ENCODE data around the gene OR13J1. TPM values are rescaled to one million over a fixed set of nuclear protein-coding genes. Genes with fewer than 3 reads are reported as not detected.
"Not testable (repeated sequence)": the region's sequence is repeated elsewhere in the genome, so short reads cannot be mapped to it uniquely, and the experiment has no call there.

The OR13J1 gene
- total RNA-seq, 2 donors from 2014 or later, result not detected

DNA sequence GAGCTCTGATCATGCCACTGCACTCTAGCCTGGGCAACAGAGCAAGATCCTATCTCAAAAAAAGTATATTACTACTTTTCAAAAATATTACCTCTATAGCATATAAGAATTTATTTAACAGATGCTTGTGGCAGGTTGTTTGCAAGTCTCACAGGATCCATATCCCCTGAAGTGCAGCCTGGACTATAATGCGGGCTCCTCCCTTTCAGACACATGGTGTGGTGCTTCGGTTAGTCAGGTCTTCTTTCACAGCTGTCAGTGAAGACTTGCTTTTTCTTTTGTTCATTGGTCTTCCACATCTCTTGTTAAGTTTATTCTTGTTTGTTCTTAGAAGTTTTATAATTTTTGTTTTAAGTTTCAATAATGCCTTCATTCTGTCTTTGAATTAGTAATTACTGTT lies 26.4 kb upstream of the OR13J1 start:
- WGBS, 2 donors, result 87 to 91% methylated on average over 2 of the region's 2 CpGs
- Histone ChIP-seq H3K27ac (no peak overlapping the region), H3K4me3 (no peak overlapping the region), H3K4me1 (no peaks in the 10 kb centered on the region), H3K36me3 (replicated peaks in 1 of 2; ENCODE audit: insufficient read depth in 1 of 2, low read depth in 2 of 2) (no peaks in the 10 kb centered on the region), H3K27me3 (no peaks in the 10 kb centered on the region), H3K9me3 (no peaks in the 10 kb centered on the region)
- TF ChIP-seq, protein P1, sequence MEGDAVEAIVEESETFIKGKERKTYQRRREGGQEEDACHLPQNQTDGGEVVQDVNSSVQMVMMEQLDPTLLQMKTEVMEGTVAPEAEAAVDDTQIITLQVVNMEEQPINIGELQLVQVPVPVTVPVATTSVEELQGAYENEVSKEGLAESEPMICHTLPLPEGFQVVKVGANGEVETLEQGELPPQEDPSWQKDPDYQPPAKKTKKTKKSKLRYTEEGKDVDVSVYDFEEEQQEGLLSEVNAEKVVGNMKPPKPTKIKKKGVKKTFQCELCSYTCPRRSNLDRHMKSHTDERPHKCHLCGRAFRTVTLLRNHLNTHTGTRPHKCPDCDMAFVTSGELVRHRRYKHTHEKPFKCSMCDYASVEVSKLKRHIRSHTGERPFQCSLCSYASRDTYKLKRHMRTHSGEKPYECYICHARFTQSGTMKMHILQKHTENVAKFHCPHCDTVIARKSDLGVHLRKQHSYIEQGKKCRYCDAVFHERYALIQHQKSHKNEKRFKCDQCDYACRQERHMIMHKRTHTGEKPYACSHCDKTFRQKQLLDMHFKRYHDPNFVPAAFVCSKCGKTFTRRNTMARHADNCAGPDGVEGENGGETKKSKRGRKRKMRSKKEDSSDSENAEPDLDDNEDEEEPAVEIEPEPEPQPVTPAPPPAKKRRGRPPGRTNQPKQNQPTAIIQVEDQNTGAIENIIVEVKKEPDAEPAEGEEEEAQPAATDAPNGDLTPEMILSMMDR (IDR thresholded peaks at IDR 0.05), result no peak
- intact Hi-C loops (cut with DNase I), result no loop called here
- DNase-seq, result no peak
- no peak for ATAC-seq

DNA sequence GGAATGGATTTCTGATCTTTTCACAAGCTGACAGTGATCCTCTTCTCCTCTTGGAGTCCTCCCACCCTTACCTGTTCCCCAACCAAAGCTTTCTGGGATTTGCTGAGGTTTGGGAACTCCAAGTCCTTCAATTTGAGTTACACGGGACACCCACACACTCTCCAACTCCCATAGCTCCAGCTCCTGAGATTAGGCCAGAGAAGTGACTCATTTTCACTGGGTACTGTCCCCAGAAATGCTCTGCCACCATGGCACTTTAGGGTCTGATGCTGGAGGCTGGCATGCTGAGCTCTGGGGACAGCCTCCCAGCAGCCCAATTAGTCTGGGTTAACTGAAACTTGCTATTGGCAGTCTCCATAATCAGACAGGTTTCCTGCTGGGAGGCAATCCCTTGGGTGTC lies 21.9 kb upstream of the OR13J1 start:
- WGBS, 2 donors, result 56 to 70% methylated on average over 1 of the region's 1 CpG
- intact Hi-C loops (cut with DNase I), result no loop called here
- no peaks in the 10 kb centered on the region for H3K4me1 ChIP-seq
- no peak overlapping the region for H3K27ac ChIP-seq
- H3K4me3 ChIP-seq, result no peak overlapping the region
- no peaks in the 10 kb centered on the region for H3K36me3 ChIP-seq (replicated peaks in 1 of 2; ENCODE audit: insufficient read depth in 1 of 2, low read depth in 2 of 2)
- H3K9me3 ChIP-seq, result no peaks in the 10 kb centered on the region
- no peak for ATAC-seq
- no peak for DNase-seq
- TF ChIP-seq, protein P1 (IDR thresholded peaks at IDR 0.05), result no peak
- TF ChIP-seq POLR2A (IDR thresholded peaks at IDR 0.05), result no peak
- no peaks in the 10 kb centered on the region for H3K27me3 ChIP-seq

DNA sequence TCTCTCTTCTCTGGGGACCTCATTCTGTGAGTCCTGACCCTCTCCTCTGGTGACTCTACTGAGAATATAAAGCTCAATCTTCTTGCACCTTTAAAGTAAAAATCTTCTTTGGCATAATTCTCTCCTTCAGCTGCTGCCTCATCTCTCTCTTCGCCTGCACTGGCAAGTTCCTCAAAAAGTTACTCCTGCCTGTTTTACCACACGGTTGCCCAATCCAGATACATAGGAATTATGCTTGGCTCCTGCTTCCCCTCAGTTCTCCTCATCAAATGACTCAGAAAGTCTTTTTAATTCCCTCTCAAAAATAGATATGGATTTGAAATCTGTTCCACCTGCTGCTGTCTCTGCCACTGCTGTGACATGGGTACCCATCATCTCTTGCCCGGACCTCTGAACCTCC lies 21.4 kb upstream of the OR13J1 start:
- no peaks in the 10 kb centered on the region for H3K9me3 ChIP-seq
- no peaks in the 10 kb centered on the region for H3K27me3 ChIP-seq
- no peak for TF ChIP-seq POLR2A (IDR thresholded peaks at IDR 0.05)
- TF ChIP-seq, protein P1 (IDR thresholded peaks at IDR 0.05), result no peak
- ATAC-seq (no peak), DNase-seq (no peak)
- intact Hi-C loops (cut with DNase I), result no loop called here
- no peak overlapping the region for H3K27ac ChIP-seq
- H3K36me3 ChIP-seq (replicated peaks in 1 of 2; ENCODE audit: insufficient read depth in 1 of 2, low read depth in 2 of 2), result no peaks in the 10 kb centered on the region
- no peak overlapping the region for H3K4me3 ChIP-seq
- H3K4me1 ChIP-seq, result no peaks in the 10 kb centered on the region
- 69 to 79% methylated on average over 3 of the region's 3 CpGs for WGBS, 2 donors

DNA sequence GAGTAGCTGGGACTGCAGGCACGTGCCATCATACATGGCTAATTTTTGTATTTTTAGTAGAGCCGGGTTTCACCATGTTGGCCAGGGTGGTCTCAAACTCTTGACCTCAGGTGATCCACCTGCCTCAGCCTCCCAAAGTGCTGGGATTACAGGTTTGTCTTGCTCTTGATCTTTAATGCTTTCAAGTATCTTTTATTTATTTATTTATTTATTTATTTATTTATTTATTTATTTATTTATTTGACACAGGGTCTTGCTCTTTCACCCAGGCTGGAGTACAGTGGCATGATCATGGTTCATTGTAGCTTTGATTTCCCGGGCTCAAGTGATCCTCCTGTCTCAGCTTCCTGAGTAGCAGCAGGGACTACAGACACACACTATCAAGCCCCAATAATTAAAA lies 14.7 kb upstream of the OR13J1 start:
- DNase-seq; H3K27ac ChIP-seq; H3K27me3 ChIP-seq; ATAC-seq; intact Hi-C loops (cut with DNase I); H3K4me3 ChIP-seq; H3K4me1 ChIP-seq; H3K36me3 ChIP-seq (replicated peaks in 1 of 2; ENCODE audit: insufficient read depth in 1 of 2, low read depth in 2 of 2); H3K9me3 ChIP-seq: not testable (repeated sequence)
- WGBS, 2 donors, result 71 to 77% methylated on average over 3 of the region's 3 CpGs

DNA sequence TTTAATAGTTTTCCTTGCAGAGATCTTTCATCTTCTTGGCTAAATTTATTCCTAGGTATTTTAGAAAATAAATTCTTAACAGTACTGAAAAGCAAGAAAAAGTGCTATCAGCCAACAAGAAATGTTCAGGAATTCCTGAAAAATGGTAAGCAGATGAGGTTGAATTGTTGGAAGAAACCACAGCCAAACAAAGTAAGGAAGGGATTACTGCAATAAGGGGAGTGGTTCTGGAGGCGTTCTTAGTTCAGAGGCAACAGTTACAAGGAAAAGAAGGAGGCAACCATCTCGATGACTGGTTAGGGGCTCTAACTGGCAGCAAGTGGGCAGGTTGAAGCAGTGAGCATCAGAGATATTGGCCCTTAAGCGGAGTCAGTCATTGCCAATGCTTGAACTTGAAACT lies 12.8 kb upstream of the OR13J1 start:
- H3K4me3 ChIP-seq, result no peak overlapping the region
- ATAC-seq (no peak), DNase-seq (no peak)
- intact Hi-C loops (cut with DNase I), result no loop called here
- H3K4me1 ChIP-seq, result no peaks in the 10 kb centered on the region
- H3K36me3 ChIP-seq (replicated peaks in 1 of 2; ENCODE audit: insufficient read depth in 1 of 2, low read depth in 2 of 2), result no peaks in the 10 kb centered on the region
- 59 to 65% methylated on average over 3 of the region's 3 CpGs for WGBS, 2 donors
- no peak overlapping the region for H3K27ac ChIP-seq
- TF ChIP-seq, protein P1 (IDR thresholded peaks at IDR 0.05), result no peak
- TF ChIP-seq POLR2A (IDR thresholded peaks at IDR 0.05), result no peak
- no peaks in the 10 kb centered on the region for H3K9me3 ChIP-seq
- H3K27me3 ChIP-seq, result no peaks in the 10 kb centered on the region

Data from body of pancreas (tissue), 4 donors.